ENCODE measurements around the gene THRAP3.

THRAP3 gene

GRCh38 chr1:36256558-36257374 is 32.5 kb downstream of the THRAP3 start:
- TF ChIP-seq GATA3 (IDR thresholded peaks at IDR 0.05; ENCODE audit: low read depth, low read length) (no peak), GATA2 (IDR thresholded peaks at IDR 0.05; ENCODE audit: low read depth, low read length) (no peak)

GRCh38 chr1:36257375-36257767 is 33.1 kb downstream of the THRAP3 start:
- TF ChIP-seq GATA3 (IDR thresholded peaks at IDR 0.05; ENCODE audit: low read depth, low read length) (no peak), GATA2 (IDR thresholded peaks at IDR 0.05; ENCODE audit: low read depth, low read length) (no peak)

GRCh38 chr1:36258960-36259344 is 34.7 kb downstream of the THRAP3 start:
- TF ChIP-seq GATA2 (IDR thresholded peaks at IDR 0.05; ENCODE audit: low read depth, low read length) (no peak), GATA3 (IDR thresholded peaks at IDR 0.05; ENCODE audit: low read depth, low read length) (no peak)

GRCh38 chr1:36268981-36269380 is 44.7 kb downstream of the THRAP3 start:
- no peak for TF ChIP-seq GATA3 (IDR thresholded peaks at IDR 0.05; ENCODE audit: low read depth, low read length)
- no peak for TF ChIP-seq GATA2 (IDR thresholded peaks at IDR 0.05; ENCODE audit: low read depth, low read length)

- no peak for TF ChIP-seq GATA3 (IDR thresholded peaks at IDR 0.05; ENCODE audit: low read depth, low read length)
- TF ChIP-seq GATA2 (IDR thresholded peaks at IDR 0.05; ENCODE audit: low read depth, low read length) = no peak
These were observed 45.2 kb downstream of the THRAP3 start for GRCh38 chr1:36269408-36269838.

GRCh38 chr1:36273024-36273423 is 48.8 kb downstream of the THRAP3 start:
- TF ChIP-seq GATA3 (IDR thresholded peaks at IDR 0.05; ENCODE audit: low read depth, low read length) (no peak), GATA2 (IDR thresholded peaks at IDR 0.05; ENCODE audit: low read depth, low read length) (no peak)

- TF ChIP-seq GATA2 (IDR thresholded peaks at IDR 0.05; ENCODE audit: low read depth, low read length) (no peak), GATA3 (IDR thresholded peaks at IDR 0.05; ENCODE audit: low read depth, low read length) (no peak)
These were observed 50.0 kb downstream of the THRAP3 start for GRCh38 chr1:36274201-36274600.

GRCh38 chr1:36276688-36277087 is 52.4 kb downstream of the THRAP3 start:
- TF ChIP-seq GATA2 (IDR thresholded peaks at IDR 0.05; ENCODE audit: low read depth, low read length) (no peak), GATA3 (IDR thresholded peaks at IDR 0.05; ENCODE audit: low read depth, low read length) (no peak)

- TF ChIP-seq GATA2 (IDR thresholded peaks at IDR 0.05; ENCODE audit: low read depth, low read length) (no peak), GATA3 (IDR thresholded peaks at IDR 0.05; ENCODE audit: low read depth, low read length) (no peak)
These were observed 55.0 kb downstream of the THRAP3 start for GRCh38 chr1:36279110-36279788.

- TF ChIP-seq GATA2 (IDR thresholded peaks at IDR 0.05; ENCODE audit: low read depth, low read length) (no peak), GATA3 (IDR thresholded peaks at IDR 0.05; ENCODE audit: low read depth, low read length) (no peak)
These were observed 55.6 kb downstream of the THRAP3 start for GRCh38 chr1:36279789-36280296.

- TF ChIP-seq GATA2 (IDR thresholded peaks at IDR 0.05; ENCODE audit: low read depth, low read length) = no peak
- TF ChIP-seq GATA3 (IDR thresholded peaks at IDR 0.05; ENCODE audit: low read depth, low read length) = 0 out of 2 replicates have a peak, but pooled peaks have one; percentile 14
These were observed 59.8 kb downstream of the THRAP3 start for GRCh38 chr1:36284061-36284460.

GRCh38 chr1:36284517-36284916 is 60.3 kb downstream of the THRAP3 start:
- TF ChIP-seq GATA3 (IDR thresholded peaks at IDR 0.05; ENCODE audit: low read depth, low read length) (no peak), GATA2 (IDR thresholded peaks at IDR 0.05; ENCODE audit: low read depth, low read length) (no peak)

- TF ChIP-seq GATA2 (IDR thresholded peaks at IDR 0.05; ENCODE audit: low read depth, low read length) (no peak), GATA3 (IDR thresholded peaks at IDR 0.05; ENCODE audit: low read depth, low read length) (no peak)
These were observed 61.3 kb downstream of the THRAP3 start for GRCh38 chr1:36285443-36286101.

GRCh38 chr1:36286802-36287201 is 62.6 kb downstream of the THRAP3 start:
- TF ChIP-seq GATA3 (IDR thresholded peaks at IDR 0.05; ENCODE audit: low read depth, low read length) = no peak
- TF ChIP-seq GATA2 (IDR thresholded peaks at IDR 0.05; ENCODE audit: low read depth, low read length) = no peak

All from SH-SY5Y (cell line).